ENCODE measurements around the gene IARS1. TPM values are rescaled to one million over a fixed set of nuclear protein-coding genes. Genes with fewer than 3 reads are reported as not detected.

Gene IARS1
- total RNA-seq, 1 donor from 2014 or later: 83.9 TPM

GRCh38 chr9:92254381-92255337 is 38.8 kb downstream of the IARS1 start:
- Histone ChIP-seq H3K36me3 (peaks cover 100% of the 10 kb centered on the region), H3K4me1 (no peaks in the 10 kb centered on the region), H3K27ac (no peak overlapping the region), H3K9me3 (no peaks in the 10 kb centered on the region), H3K27me3 (no peaks in the 10 kb centered on the region), H3K4me3 (no peak overlapping the region)
- TF ChIP-seq, protein P1, sequence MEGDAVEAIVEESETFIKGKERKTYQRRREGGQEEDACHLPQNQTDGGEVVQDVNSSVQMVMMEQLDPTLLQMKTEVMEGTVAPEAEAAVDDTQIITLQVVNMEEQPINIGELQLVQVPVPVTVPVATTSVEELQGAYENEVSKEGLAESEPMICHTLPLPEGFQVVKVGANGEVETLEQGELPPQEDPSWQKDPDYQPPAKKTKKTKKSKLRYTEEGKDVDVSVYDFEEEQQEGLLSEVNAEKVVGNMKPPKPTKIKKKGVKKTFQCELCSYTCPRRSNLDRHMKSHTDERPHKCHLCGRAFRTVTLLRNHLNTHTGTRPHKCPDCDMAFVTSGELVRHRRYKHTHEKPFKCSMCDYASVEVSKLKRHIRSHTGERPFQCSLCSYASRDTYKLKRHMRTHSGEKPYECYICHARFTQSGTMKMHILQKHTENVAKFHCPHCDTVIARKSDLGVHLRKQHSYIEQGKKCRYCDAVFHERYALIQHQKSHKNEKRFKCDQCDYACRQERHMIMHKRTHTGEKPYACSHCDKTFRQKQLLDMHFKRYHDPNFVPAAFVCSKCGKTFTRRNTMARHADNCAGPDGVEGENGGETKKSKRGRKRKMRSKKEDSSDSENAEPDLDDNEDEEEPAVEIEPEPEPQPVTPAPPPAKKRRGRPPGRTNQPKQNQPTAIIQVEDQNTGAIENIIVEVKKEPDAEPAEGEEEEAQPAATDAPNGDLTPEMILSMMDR (IDR thresholded peaks at IDR 0.05): no peak
- DNase-seq (no peak), ATAC-seq (no peak)
- intact Hi-C loops (cut with DNase I): no loop called here

- Histone ChIP-seq H3K36me3 (peaks cover 100% of the 10 kb centered on the region), H3K9me3 (no peaks in the 10 kb centered on the region), H3K27ac (no peak overlapping the region), H3K4me3 (no peak overlapping the region), H3K27me3 (no peaks in the 10 kb centered on the region), H3K4me1 (no peaks in the 10 kb centered on the region)
- DNase-seq: no peak
- TF ChIP-seq, protein P1 (IDR thresholded peaks at IDR 0.05): no peak
- no peak for ATAC-seq
- intact Hi-C loops (cut with DNase I): no loop called here
Observed at GRCh38 chr9:92253656-92254055, 39.8 kb downstream of the IARS1 start.

GRCh38 chr9:92247981-92248380 is 45.5 kb downstream of the IARS1 start:
- Histone ChIP-seq H3K9me3 (no peaks in the 10 kb centered on the region), H3K36me3 (peaks cover 100% of the 10 kb centered on the region), H3K4me3 (no peak overlapping the region), H3K27ac (no peak overlapping the region), H3K27me3 (no peaks in the 10 kb centered on the region), H3K4me1 (no peaks in the 10 kb centered on the region)
- TF ChIP-seq, protein P1 (IDR thresholded peaks at IDR 0.05): no peak
- intact Hi-C loops (cut with DNase I): no loop called here
- no peak for DNase-seq
- no peak for ATAC-seq

DNA sequence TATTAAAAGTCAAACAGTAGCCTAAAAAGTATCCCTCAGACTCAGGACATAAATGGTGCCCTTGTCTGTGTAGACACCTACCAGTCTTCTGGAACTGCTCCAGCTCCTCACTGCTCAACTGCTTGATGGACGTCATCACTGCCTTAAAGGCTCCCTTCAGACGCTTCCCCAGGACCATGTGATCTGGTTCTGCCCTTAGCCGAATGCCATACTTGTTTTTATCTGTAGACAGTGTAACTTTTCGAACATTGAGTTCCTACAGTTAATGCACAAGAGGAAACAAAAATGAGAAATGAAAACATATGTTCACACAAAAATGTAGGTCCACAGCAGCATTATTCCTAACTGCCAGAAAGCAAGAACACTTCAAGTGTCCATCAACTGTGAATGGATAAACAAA is 46.2 kb downstream of the IARS1 start:
- no peak overlapping the region for H3K4me3 ChIP-seq
- H3K27me3 ChIP-seq: no peaks in the 10 kb centered on the region
- H3K9me3 ChIP-seq: no peaks in the 10 kb centered on the region
- DNase-seq (no peak), ATAC-seq (no peak)
- H3K27ac ChIP-seq: no peak overlapping the region
- H3K36me3 ChIP-seq: peaks cover 100% of the 10 kb centered on the region
- no peaks in the 10 kb centered on the region for H3K4me1 ChIP-seq
- TF ChIP-seq, protein P1 (IDR thresholded peaks at IDR 0.05): no peak
- intact Hi-C loops (cut with DNase I): no loop called here

- intact Hi-C loops (cut with DNase I): no loop called here
- Histone ChIP-seq H3K4me3 (no peak overlapping the region), H3K27me3 (no peaks in the 10 kb centered on the region), H3K36me3 (peaks cover 100% of the 10 kb centered on the region), H3K4me1 (no peaks in the 10 kb centered on the region), H3K9me3 (no peaks in the 10 kb centered on the region), H3K27ac (no peak overlapping the region)
- ATAC-seq: no peak
- no peak for DNase-seq
- TF ChIP-seq, protein P1 (IDR thresholded peaks at IDR 0.05): no peak
Observed at GRCh38 chr9:92245005-92245797, 48.3 kb downstream of the IARS1 start.

Small RNA genes lying within 50 kb of the gene (microRNA-seq; reads per million reads assigned to microRNA genes)
- gene MIR3651 (ENCODE audit: borderline microRNAs expressed): not detected

Other genes with a start within 250 kb of the IARS1 start
- 66.5 TPM for gene SPTLC1, start 178.3 kb downstream of the IARS1 start, total RNA-seq
- 34.2 TPM for gene NOL8, start 31.7 kb upstream of the IARS1 start, total RNA-seq
- gene CENPP, start 32.3 kb upstream of the IARS1 start, total RNA-seq: 4.0 TPM
- 10.6 TPM for gene OGN, start 110.9 kb upstream of the IARS1 start, total RNA-seq
- gene OMD, start 130.8 kb upstream of the IARS1 start, total RNA-seq: 6.5 TPM
- gene ASPN, start 188.8 kb upstream of the IARS1 start, total RNA-seq: 7.5 TPM
- gene ECM2, start 242.3 kb upstream of the IARS1 start, total RNA-seq: 13.8 TPM